ENCODE results near the gene UGT1A4. TPM values are rescaled to one million over a fixed set of nuclear protein-coding genes. Genes with fewer than 3 reads are reported as not detected.

UGT1A4 gene
- total and polyA plus RNA-seq, 9 of the 15 experiments (the other 6 are each of a cell fraction or from before 2014, with no cell fraction given): not detected

DNA sequence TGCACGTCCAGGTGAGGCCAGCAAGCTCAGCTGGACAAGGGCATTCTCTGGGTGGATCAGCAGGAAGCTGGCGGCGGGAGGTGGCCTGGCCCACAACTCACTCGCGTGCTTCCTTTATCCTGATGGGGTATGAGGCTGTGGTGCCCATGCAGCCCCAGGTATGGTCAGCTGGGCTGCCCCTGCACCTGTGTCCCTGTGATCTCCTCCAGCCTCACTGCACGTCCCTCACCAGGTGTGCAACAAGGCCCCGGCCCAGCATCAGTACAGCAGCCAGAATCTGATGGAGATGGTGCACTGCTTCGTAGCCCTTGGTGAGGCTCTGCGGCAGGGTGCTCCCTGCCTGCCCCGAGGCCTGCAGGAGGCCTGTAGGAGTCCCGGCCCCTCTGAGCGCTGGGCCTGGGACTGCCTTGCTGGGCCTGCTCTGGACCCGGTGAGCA lies 77.2 kb downstream of the UGT1A4 start:
- H3K79me2 ChIP-seq (ENCODE audit: control insufficient read depth, insufficient read depth, low read length): no peaks in the 10 kb centered on the region
- H3K36me3 ChIP-seq (ENCODE audit: control insufficient read depth, insufficient read depth, low read length): no peaks in the 10 kb centered on the region
- H3K27me3 ChIP-seq (ENCODE audit: control insufficient read depth in 2 of 2, insufficient read depth in 2 of 2, low read length in 2 of 2): peaks cover 0 to 38% of the 10 kb centered on the region in 2 experiments; a peak in 2 of 5 replicates
- H4K20me1 ChIP-seq (replicated peaks; ENCODE audit: control insufficient read depth, insufficient read depth, low read length): no peaks in the 10 kb centered on the region
- in situ Hi-C loops (cut with MboI): no loop called here
- ATAC-seq (no peak), FAIRE-seq (no peak), DNase-seq (ENCODE audit: extremely low read depth in 1 of 4, low spot score in 3 of 4) (no peak)
- ChIA-PET CTCF (ENCODE audit: low intra/inter-chr PET ratio) (no interaction called here), POLR2A (no interaction called here)
- BruUV-seq (replicated peaks): no TSS peak
- H3K9me1 ChIP-seq (ENCODE audit: control insufficient read depth, insufficient read depth, low read length): no peaks in the 10 kb centered on the region
- no peak overlapping the region for H3K4me2 ChIP-seq (ENCODE audit: insufficient read depth, low read length)
- no peak overlapping the region for H3K27ac ChIP-seq (ENCODE audit: extremely low read depth, low read depth, low read length)
- 9% methylated on average over 9 of the region's 13 CpGs for WGBS (ENCODE audit: insufficient coverage, low coverage, missing lambda C conversion rate)
- no peaks in the 10 kb centered on the region for H3K9me3 ChIP-seq (replicated peaks; ENCODE audit: control insufficient read depth, insufficient read depth, low read depth, low read length)
- H3K4me1 ChIP-seq (replicated peaks in 1 of 2; ENCODE audit: control insufficient read depth in 2 of 2, insufficient read depth in 2 of 2, low read length in 2 of 2): no peaks in the 10 kb centered on the region; a peak in 1 of 5 replicates
- no peak overlapping the region for H2AFZ ChIP-seq (ENCODE audit: low read depth, low read length)
- intact Hi-C loops (cut with micrococcal nuclease): no loop called here
- H3K9ac ChIP-seq (ENCODE audit: insufficient read depth in 1 of 2, low read depth in 2 of 2, low read length in 2 of 2): no peak overlapping the region
- H3K4me3 ChIP-seq: no peak overlapping the region
- TF ChIP-seq POLR2G (IDR thresholded peaks at IDR 0.05; ENCODE audit: low read depth, low read length): no peak
- no peak for TF ChIP-seq RFX1 (IDR thresholded peaks at IDR 0.05)
- TF ChIP-seq STAT5A (IDR thresholded peaks at IDR 0.05; ENCODE audit: borderline replicate concordance, low read length): no peak
- TF ChIP-seq, protein P1, sequence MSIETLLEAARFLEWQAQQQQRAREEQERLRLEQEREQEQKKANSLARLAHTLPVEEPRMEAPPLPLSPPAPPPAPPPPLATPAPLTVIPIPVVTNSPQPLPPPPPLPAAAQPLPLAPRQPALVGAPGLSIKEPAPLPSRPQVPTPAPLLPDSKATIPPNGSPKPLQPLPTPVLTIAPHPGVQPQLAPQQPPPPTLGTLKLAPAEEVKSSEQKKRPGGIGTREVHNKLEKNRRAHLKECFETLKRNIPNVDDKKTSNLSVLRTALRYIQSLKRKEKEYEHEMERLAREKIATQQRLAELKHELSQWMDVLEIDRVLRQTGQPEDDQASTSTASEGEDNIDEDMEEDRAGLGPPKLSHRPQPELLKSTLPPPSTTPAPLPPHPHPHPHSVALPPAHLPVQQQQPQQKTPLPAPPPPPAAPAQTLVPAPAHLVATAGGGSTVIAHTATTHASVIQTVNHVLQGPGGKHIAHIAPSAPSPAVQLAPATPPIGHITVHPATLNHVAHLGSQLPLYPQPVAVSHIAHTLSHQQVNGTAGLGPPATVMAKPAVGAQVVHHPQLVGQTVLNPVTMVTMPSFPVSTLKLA (conservative IDR thresholded peaks at IDR 0.05): no peak
- TF ChIP-seq MTF1 (CRISPR knock-in tag; IDR thresholded peaks at IDR 0.05; ENCODE audit: borderline replicate concordance): no peak
- TF ChIP-seq ZNF253 (CRISPR knock-in tag; conservative IDR thresholded peaks at IDR 0.05): no peak

Measured in K562 (cell line).